UCSD-AML1 (cell line): ENCODE measurements around the gene LELP1.
"Not testable (repeated sequence)": the region's sequence is repeated elsewhere in the genome, so short reads cannot be mapped to it uniquely, and the experiment has no call there.

Experiments used
- DNase-seq: peaks from one replicate; lab custom pipeline; 2025; ENCODE audit not compliant: unreplicated experiment; lab: John Stamatoyannopoulos, UW

LELP1 gene

GRCh38 chr1:153203130-153203529, at the start of gene LELP1:
TSS of gene LELP1 (plus strand) at chr1:153203430. CDS start at chr1:153204708, 1,278 bp downstream.
- no peak for DNase-seq

DNA sequence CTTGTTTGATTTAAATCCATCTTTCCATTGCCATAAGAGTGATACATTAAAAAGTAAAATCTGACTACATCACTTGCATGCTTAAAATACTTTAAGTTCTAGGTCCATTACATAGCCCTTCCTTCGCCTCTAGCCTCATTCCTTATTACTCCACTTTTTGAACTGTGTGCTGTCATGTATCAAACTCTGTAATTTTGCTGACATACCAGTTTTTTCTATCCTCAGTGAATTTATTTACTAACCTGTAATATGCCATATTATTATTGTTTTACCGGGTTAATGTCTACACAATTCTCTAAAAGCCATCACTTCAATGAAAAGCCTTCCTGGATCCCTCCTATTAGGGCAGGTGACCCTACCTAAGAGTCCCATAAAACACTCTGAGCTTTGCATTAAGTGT, 47.7 kb upstream of the LELP1 start:
- DNase-seq, result no peak

DNA sequence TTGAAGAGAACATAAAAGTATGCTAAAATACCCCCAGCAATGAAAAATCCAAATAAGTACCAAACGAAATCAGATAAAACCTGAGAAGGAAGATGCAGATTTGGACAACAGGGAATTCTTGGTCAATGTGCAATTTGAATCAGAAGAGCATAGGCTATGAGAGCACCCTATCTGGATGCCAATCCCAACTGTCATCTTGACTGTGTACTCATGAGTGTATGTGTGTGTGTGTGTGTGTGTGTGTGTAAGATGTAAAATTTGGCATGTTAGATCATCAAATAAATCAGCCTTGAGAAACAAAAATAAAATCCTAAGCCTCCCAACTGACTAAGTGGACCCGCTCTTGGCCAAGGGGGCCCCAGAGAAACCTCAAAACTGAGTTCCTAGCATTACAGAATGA, 34.5 kb upstream of the LELP1 start:
- DNase-seq, result no peak

- no peak for DNase-seq
Measured at GRCh38 chr1:153174624-153175023, 28.6 kb upstream of the LELP1 start.

DNA sequence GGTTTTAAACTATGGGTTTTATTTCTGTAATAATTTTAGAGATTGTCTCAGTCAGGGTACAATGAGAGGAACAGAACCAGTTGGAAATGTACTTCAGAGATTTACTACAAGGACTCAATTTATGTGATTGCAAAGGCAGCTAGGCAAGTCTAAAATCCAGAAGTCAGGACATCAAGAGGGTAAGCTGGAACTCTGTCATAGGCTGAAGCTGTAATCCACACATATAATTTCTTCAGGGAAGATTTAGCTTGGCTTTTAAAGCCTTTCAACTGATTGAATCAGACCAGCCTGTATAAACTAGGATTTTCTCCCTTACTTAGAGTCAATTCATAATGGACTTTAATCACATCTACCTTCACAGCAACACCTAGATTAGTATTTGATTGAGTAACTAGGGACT, 24.3 kb upstream of the LELP1 start:
- no peak for DNase-seq

- DNase-seq, result no peak
Measured at GRCh38 chr1:153180556-153180955, 22.7 kb upstream of the LELP1 start.

- DNase-seq, result not testable (repeated sequence)
Measured at GRCh38 chr1:153188301-153188700, 14.9 kb upstream of the LELP1 start.

DNA sequence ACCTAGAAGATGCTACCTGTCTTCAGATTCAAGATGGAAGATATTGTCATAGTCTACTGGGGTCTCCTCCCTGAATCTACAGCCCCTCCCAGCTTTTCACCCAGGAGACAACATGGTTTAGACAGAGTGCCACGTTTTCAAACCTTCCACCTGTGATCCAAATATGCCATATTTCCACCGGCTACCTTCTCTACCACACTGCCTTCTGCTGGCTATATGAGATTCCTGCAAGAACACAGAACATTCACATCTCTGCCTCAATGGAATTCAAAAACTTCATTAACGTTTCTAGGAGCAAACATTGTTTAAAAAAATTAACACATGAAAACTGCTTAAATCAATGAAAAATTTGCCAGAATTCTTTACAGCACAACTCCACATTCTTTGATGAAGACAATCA, 12.9 kb upstream of the LELP1 start:
- DNase-seq, result no peak

DNA sequence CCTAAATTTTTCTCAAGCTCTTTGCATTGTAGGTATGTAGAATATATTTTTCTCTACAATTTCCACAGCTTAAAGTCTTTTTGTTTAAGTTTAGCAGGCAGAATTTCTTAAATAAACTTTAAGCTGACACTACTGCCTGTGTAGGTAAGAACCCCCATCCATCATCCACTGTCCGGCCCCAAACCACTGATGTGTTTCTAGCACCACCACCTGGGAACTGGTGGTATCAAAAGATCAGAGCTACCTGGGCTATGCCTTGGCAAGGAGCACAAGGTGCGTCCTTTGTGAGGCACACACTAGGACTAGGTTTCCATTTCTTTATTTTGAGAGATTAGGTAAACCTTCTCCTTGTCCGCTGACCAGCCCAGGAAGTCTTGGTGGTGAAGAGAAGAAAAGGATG, 10.5 kb upstream of the LELP1 start:
- no peak for DNase-seq

- DNase-seq, result no peak
Measured at GRCh38 chr1:153194331-153195050, 8.7 kb upstream of the LELP1 start.

- no peak for DNase-seq
Measured at GRCh38 chr1:153195216-153195615, 8.0 kb upstream of the LELP1 start.

GRCh38 chr1:153202006-153202405, 1.2 kb upstream of the LELP1 start:
- no peak for DNase-seq

DNA sequence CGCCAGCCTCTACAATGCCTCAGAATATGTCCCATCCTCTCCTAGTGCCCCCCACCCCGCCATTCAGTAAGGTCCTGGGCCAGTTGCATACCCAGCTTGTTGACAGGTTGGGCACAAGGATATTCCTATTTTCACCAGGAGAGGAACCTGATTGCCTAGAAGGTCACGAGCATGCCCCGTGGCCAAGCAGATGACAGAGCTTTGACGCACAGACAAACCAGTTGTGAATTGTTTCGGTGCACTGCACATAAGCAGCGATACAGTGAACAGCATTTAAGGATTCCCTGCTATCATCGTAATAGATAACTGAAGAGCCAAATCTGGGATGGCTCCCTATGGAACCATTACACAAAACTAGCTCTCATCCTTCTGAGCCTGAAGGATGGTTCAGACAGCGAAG, 3.4 kb downstream of the LELP1 start:
- no peak for DNase-seq

DNA sequence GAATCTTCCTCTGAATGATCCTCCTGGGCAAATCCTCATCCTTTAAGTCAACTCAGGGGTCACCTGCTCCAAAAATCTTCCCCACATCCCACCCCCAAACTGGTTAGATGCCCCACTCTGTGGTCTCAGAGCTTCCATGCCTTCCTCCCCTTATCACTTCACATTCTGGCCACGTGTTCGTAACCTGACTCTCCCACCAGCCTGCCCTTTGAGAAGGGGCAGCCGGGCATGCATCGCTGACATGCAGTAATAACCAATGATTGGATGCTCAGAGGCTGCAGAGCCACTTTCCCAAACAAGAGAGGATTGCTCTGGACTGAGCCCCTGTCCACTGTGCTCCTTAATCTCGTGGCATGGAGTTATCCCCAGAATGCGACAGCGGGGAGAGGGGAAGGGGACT, 7.0 kb downstream of the LELP1 start:
- DNase-seq, result no peak

GRCh38 chr1:153212201-153212600, 9.0 kb downstream of the LELP1 start:
- DNase-seq, result no peak

DNA sequence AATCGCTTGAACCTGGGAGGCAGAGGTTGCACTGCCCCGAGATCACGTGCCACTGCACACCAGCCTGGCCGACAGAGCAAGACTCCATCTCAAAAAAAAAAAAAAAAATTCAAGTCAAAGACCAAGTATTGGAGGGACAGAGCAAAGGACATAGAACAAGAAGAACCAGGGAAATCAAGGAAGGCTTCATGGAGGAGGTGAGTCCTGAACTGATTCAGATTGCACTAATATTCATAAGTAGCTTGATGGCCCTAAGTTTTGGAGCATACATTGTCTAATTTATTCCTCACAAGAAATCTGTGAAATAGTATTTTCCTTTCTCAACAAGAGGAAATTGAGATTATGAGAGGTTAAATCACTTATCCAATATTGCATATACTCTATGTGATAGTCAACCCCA, 10.3 kb downstream of the LELP1 start:
- DNase-seq, result no peak

DNA sequence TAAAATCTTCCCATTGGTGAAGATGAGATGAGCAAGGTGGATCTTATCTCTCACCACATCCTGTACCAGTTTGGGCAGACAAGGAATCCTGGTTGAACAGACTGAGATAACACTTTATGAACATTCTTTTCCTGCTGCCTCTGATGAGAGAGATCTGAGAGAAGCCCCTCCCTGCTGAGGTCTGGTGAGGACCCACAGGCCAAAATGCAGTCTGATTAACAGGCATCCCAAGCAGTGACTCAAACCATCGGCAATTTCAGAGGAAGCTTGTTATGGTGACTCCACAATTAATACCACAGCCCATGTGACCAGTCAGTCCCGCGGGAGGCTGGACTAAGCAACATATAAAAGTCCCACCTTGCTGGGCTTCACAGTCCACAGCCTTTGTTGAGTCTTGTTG, 14.0 kb downstream of the LELP1 start, which contains the start of gene PRR9:
Gene PRR9, plus strand, starts transcription at position 373 of the 400 bp plus-strand sequence. CDS start 561 bp downstream, outside the sequence.
- no peak for DNase-seq

GRCh38 chr1:153217744-153218416, 14.7 kb downstream of the LELP1 start:
- DNase-seq, result no peak

- DNase-seq, result no peak
Measured at GRCh38 chr1:153220606-153221303, 17.5 kb downstream of the LELP1 start.

DNA sequence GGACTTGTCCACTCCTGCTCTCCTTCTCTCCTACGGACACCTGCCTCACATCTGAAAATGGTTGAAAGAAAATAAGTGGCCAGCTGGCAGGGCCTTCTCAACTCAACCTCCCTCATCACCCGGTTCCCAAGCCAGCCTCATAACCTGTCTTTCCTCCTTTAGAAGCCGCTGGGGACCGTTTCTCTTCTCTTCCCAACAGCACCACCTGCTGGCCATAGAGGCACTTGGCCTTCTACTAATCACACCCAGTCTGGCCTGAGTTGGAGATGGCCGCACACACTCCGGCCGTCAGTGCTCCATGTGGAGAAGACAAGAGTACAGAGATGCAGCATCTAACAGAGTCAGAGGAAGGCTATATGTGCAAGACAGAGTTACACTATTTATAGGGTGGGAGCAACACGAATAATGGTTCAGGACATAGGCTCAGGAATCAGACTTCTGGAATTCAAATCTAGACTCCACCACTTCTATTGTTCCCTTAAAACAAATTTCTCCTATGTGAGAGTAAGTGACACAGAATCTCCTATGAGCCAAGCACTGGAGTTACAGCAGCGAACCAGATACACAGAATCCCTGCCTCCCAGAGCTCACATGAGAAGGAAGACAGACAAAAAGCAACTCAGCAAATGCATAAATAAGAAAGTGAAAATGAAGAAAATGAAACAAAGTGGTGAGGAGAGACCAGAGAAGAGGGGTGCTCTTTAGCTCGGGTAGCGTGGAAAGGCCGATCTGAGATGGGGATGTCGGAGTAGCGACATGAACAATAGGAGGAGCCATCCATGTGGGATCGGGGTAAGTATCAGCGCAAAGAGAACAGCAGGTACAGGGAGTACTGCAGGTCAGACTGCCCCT, 20.0 kb downstream of the LELP1 start:
- peak; percentile 50 for DNase-seq

DNA sequence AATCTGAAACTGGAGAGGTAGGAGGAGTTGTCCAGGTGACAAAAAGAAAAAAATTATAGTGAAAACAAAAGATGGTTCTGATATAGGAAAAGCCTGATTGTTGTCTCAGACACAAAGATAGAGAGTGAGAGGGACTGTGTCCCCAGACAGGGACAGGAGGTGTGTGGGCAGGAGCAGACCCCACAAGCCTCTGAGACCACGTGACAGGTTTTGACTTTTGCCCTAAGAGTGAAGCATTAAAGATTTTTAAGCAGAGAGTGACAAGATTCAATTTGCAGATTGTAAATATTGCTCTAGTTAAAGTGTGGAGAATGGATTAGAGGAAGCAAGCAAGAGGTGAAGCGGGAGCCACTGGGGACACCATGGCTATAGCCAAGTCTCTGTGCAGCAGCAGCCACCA, 24.6 kb downstream of the LELP1 start:
- DNase-seq, result no peak
